NT2/D1 (cell line): Measurements from ENCODE around the gene SHQ1.
"Not testable (repeated sequence)": the region's sequence is repeated elsewhere in the genome, so short reads cannot be mapped to it uniquely, and the experiment has no call there.

ENCODE experiments used
- DNase-seq: peaks from one replicate; pipeline ENCODE4 v3.0.0-alpha.2; 2011; ENCODE audit warnings: low read depth, low spot score
- H3K27me3 ChIP-seq: 2 replicates; pipeline ENCODE4 v1.6.0; 2011; ENCODE audit warnings: mild to moderate bottlenecking; ENCODE audit not compliant: insufficient read length, insufficient read depth
- H3K36me3 ChIP-seq: 2 replicates; pipeline ENCODE4 v1.6.1; 2011; ENCODE audit warnings: mild to moderate bottlenecking, low read length, mixed read lengths; ENCODE audit not compliant: insufficient read depth, insufficient read length
- H3K4me1 ChIP-seq: 2 replicates; pipeline ENCODE4 v1.5.1; 2011; ENCODE audit not compliant: insufficient read depth, insufficient read length
- H3K4me3 ChIP-seq: 2 replicates; pipeline ENCODE4 v1.5.1; 2011; ENCODE audit warnings: low read depth; ENCODE audit not compliant: insufficient read length
- H3K9ac ChIP-seq: 2 replicates; pipeline ENCODE4 v1.6.0; 2011; ENCODE audit warnings: low read depth; ENCODE audit not compliant: insufficient read length
- H3K9me3 ChIP-seq: 2 replicates; pipeline ENCODE4 v1.5.1; 2011; ENCODE audit warnings: mild to moderate bottlenecking, low read length; ENCODE audit not compliant: insufficient read depth
- SUZ12 ChIP-seq: IDR thresholded peaks from 2 replicates; pipeline ENCODE4 v1.6.1; 2011; ENCODE audit not compliant: insufficient read length, insufficient read depth; ENCODE audit errors: extremely low read depth
- YY1 ChIP-seq: IDR thresholded peaks from 2 replicates; pipeline ENCODE4 v1.6.1; 2011; ENCODE audit not compliant: insufficient read length, insufficient read depth
- ZNF274 ChIP-seq: IDR thresholded peaks from 2 replicates; pipeline ENCODE4 v1.6.1; 2011; ENCODE audit warnings: mild to moderate bottlenecking, low read depth, low read length

The SHQ1 gene

DNA sequence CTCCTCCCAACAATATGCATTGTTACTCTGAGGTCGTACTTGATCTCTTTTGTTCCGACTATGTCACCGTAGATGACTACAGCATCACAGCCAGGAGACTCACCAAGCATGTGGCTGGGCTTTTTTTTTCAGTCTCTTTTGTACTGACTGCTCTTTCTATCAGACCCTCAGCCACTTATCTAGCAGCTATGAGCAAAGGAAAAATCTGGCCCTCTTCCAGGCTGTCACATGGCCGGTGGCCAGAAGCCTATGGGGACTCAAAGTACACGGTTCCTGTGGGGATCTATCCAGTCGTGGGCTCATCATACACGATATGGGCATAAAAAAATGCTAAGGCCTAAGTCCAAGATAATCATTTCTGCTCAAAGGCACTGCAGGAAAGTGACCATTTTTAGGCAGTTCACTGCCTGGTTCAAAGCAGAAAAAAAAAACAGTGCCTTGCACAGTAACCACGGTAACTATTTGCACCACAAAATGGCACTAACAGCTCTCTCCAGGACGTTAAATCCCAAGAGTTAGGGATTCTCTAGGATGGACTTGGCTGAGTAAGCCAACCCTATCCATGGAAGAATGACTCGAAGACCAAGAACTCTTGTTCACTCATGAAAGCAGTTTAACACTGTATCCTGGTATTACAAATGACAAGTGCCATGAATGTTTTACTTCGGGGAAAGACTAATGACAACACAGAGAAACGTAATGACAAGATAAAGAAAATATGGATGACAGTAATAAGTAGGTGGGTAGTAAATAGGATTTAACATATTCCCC is 50.3 kb downstream of the SHQ1 start:
- H3K9me3 ChIP-seq = no peaks in the 10 kb centered on the region
- no peak overlapping the region for H3K4me3 ChIP-seq
- H3K36me3 ChIP-seq = peaks cover 2% of the 10 kb centered on the region
- TF ChIP-seq SUZ12 = no peak
- TF ChIP-seq ZNF274 = no peak
- TF ChIP-seq YY1 = no peak
- no peaks in the 10 kb centered on the region for H3K4me1 ChIP-seq
- H3K9ac ChIP-seq = no peak overlapping the region
- no peaks in the 10 kb centered on the region for H3K27me3 ChIP-seq
- DNase-seq = peak; percentile 46

DNA sequence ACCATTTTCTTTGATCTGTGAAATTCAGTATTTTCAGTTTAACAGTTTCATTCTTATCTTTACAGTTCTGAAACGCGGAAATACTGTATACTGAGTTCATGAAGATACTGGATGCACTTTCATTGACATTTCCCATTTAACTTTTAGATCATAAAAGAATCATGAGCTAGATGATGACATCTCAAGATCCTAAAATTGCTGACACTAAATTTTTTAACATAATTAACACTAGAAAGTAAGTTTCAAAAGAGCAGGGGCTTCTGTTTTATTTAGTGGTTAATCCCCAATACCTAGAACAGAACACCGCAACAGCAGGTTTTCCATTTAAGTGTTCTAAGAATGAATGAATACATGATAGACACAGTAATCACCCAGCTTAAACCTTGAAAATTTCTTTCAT is 54.2 kb downstream of the SHQ1 start:
- no peaks in the 10 kb centered on the region for H3K27me3 ChIP-seq
- no peak overlapping the region for H3K9ac ChIP-seq
- TF ChIP-seq SUZ12 = no peak
- no peak for TF ChIP-seq YY1
- no peak for TF ChIP-seq ZNF274
- H3K36me3 ChIP-seq = peaks cover 22% of the 10 kb centered on the region
- no peak for DNase-seq
- no peaks in the 10 kb centered on the region for H3K4me1 ChIP-seq
- H3K9me3 ChIP-seq = peaks cover 10% of the 10 kb centered on the region; the same call in 1 of the 2 replicates
- H3K4me3 ChIP-seq = no peak overlapping the region

GRCh38 chr3:72791161-72791560 is 57.1 kb downstream of the SHQ1 start:
- TF ChIP-seq SUZ12 (no peak), ZNF274 (no peak), YY1 (no peak)
- Histone ChIP-seq H3K36me3 (peaks cover 24% of the 10 kb centered on the region), H3K9me3 (peaks cover 16% of the 10 kb centered on the region; the same call in 1 of the 2 replicates), H3K4me3 (no peak overlapping the region), H3K9ac (no peak overlapping the region), H3K27me3 (no peaks in the 10 kb centered on the region), H3K4me1 (no peaks in the 10 kb centered on the region)
- no peak for DNase-seq

- Histone ChIP-seq H3K4me1 (no peaks in the 10 kb centered on the region), H3K36me3 (peaks cover 32% of the 10 kb centered on the region), H3K4me3 (no peak overlapping the region), H3K9ac (no peak overlapping the region), H3K27me3 (no peaks in the 10 kb centered on the region), H3K9me3 (peaks cover 16% of the 10 kb centered on the region; the same call in 1 of the 2 replicates)
- DNase-seq = no peak
- no peak for TF ChIP-seq YY1
- TF ChIP-seq SUZ12 = no peak
- no peak for TF ChIP-seq ZNF274
Measured at GRCh38 chr3:72789786-72790185, 58.5 kb downstream of the SHQ1 start.

GRCh38 chr3:72788232-72788631 is 60.0 kb downstream of the SHQ1 start:
- H3K27me3 ChIP-seq, H3K4me1 ChIP-seq: not testable (repeated sequence)
- peaks cover 37% of the 10 kb centered on the region for H3K36me3 ChIP-seq

GRCh38 chr3:72786668-72787067 is 61.6 kb downstream of the SHQ1 start:
- no peak overlapping the region for H3K4me3 ChIP-seq
- H3K36me3 ChIP-seq = peaks cover 27% of the 10 kb centered on the region
- no peak for DNase-seq
- H3K27me3 ChIP-seq = no peaks in the 10 kb centered on the region
- TF ChIP-seq SUZ12 (no peak), YY1 (no peak), ZNF274 (no peak)
- no peak overlapping the region for H3K9ac ChIP-seq
- no peaks in the 10 kb centered on the region for H3K4me1 ChIP-seq
- peaks cover 16% of the 10 kb centered on the region; the same call in 1 of the 2 replicates for H3K9me3 ChIP-seq

More at GRCh38 chr3:72788232-72788631, 60.0 kb downstream of the SHQ1 start:
- H3K4me3 ChIP-seq, DNase-seq, H3K9ac ChIP-seq: not testable (repeated sequence)
- peaks cover 16% of the 10 kb centered on the region; the same call in 1 of the 2 replicates for H3K9me3 ChIP-seq

DNA sequence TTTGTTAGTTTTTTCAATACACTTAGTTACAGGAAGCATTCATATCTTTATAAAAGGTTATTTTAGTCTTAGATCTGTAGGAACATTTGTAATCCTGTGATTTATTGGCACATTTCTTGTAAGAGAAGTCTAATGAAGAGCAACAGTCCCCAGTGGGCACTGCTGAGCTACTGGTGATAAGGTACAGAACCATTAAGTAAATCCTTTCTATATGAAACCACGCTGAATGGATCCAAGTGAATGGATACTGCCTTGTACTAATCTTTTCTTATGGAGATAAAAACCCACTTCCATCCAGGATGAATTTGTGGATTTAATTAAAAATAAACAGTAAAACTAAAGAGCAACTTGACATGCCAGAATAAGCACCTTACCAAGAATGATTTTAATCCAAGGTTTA is 64.0 kb downstream of the SHQ1 start:
- Histone ChIP-seq H3K9me3 (peaks cover 8% of the 10 kb centered on the region; the same call in 1 of the 2 replicates), H3K9ac (no peak overlapping the region), H3K27me3 (no peaks in the 10 kb centered on the region), H3K4me1 (no peaks in the 10 kb centered on the region), H3K36me3 (peaks cover 26% of the 10 kb centered on the region), H3K4me3 (no peak overlapping the region)
- TF ChIP-seq YY1 (no peak), SUZ12 (no peak), ZNF274 (no peak)
- DNase-seq = no peak

DNA sequence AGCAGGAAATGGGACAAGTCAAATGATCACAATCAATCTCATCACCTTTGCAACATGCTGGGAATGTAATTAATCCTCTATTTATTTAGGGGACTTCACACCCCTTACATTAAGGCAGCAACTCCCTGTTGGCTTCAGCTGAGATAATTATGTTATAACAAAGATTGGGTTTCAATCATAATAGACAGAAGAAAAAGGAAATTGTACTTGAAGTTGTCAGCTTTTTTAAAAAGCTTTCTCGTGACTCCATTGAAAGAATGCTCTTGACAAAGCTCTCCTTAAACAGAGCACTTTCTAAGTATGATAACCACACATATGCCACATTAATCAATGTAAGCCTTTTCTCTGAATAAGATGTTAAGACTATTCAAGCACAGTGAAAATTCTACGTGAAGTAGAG is 65.7 kb downstream of the SHQ1 start:
- Histone ChIP-seq H3K27me3 (no peaks in the 10 kb centered on the region), H3K4me3 (no peak overlapping the region), H3K36me3 (peaks cover 26% of the 10 kb centered on the region), H3K4me1 (no peaks in the 10 kb centered on the region), H3K9me3 (no peaks in the 10 kb centered on the region), H3K9ac (no peak overlapping the region)
- TF ChIP-seq ZNF274 = no peak
- no peak for TF ChIP-seq SUZ12
- TF ChIP-seq YY1 = no peak
- no peak for DNase-seq
